Measurements from ENCODE around the gene ADCY2.

GRCh38 chr5:7397937-7398336 is 2.0 kb downstream of the ADCY2 start:
- TF ChIP-seq POLR2A (IDR thresholded peaks at IDR 0.05; ENCODE audit: low read length) (no peak), GATA1 (IDR thresholded peaks at IDR 0.05; ENCODE audit: low read depth, low read length) (no peak)
